Stimulated activated CD4-positive, alpha-beta T cell treated with anti-CD3 and anti-CD28 coated beads, Interleukin-2, amount 100 ng/mL, for 24 hours (primary cell): ENCODE results near the gene PDCD4.

Source experiments
- DNase-seq, 2 donors: peaks; one replicate each; pipeline ENCODE4 v3.0.0-alpha.2; 2020

The PDCD4 gene

GRCh38 chr10:110927461-110927860 lies 55.7 kb downstream of the PDCD4 start:
- DNase-seq = no peak

GRCh38 chr10:110931769-110932381 lies 60.1 kb downstream of the PDCD4 start:
- DNase-seq = no peak

- no peak for DNase-seq
Observed at GRCh38 chr10:110932505-110933180, 60.9 kb downstream of the PDCD4 start.

GRCh38 chr10:110936757-110937156 lies 65.0 kb downstream of the PDCD4 start:
- DNase-seq = no peak

GRCh38 chr10:110939419-110939818 lies 67.7 kb downstream of the PDCD4 start:
- no peak for DNase-seq

- DNase-seq = no peak
Observed at GRCh38 chr10:110944792-110945396, 73.2 kb downstream of the PDCD4 start.

GRCh38 chr10:110946496-110946895 lies 74.8 kb downstream of the PDCD4 start:
- DNase-seq = no peak

- DNase-seq = no peak
Observed at GRCh38 chr10:110947061-110947595, 75.4 kb downstream of the PDCD4 start.
